ENCODE data around the gene CADPS. TPM values are rescaled to one million over a fixed set of nuclear protein-coding genes. Genes with fewer than 3 reads are reported as not detected.

The CADPS gene
- total and polyA plus RNA-seq, 9 of the 15 experiments (the other 6 are each of a cell fraction or from before 2014, with no cell fraction given), result not detected

GRCh38 chr3:62670351-62670750 lies 204.9 kb downstream of the CADPS start:
- POLR2A ChIA-PET, result no interaction called here
- H3K79me2 ChIP-seq (ENCODE audit: control insufficient read depth, insufficient read depth, low read length), result no peaks in the 10 kb centered on the region
- FAIRE-seq (no peak), DNase-seq (ENCODE audit: extremely low read depth in 1 of 4, low spot score in 3 of 4) (no peak), ATAC-seq (no peak)
- H3K27me3 ChIP-seq (ENCODE audit: control insufficient read depth in 2 of 2, insufficient read depth in 2 of 2, low read length in 2 of 2), result no peaks in the 10 kb centered on the region
- no peaks in the 10 kb centered on the region for H3K36me3 ChIP-seq (ENCODE audit: control insufficient read depth, insufficient read depth, low read length)
- H3K9me1 ChIP-seq (ENCODE audit: control insufficient read depth, insufficient read depth, low read length), result peaks cover 2% of the 10 kb centered on the region
- H2AFZ ChIP-seq (ENCODE audit: low read depth, low read length), result no peak overlapping the region
- no peaks in the 10 kb centered on the region for H3K4me1 ChIP-seq (replicated peaks in 1 of 2; ENCODE audit: control insufficient read depth in 2 of 2, insufficient read depth in 2 of 2, low read length in 2 of 2)
- in situ Hi-C loops (cut with MboI), result no loop called here
- H3K9me3 ChIP-seq (replicated peaks; ENCODE audit: control insufficient read depth, insufficient read depth, low read depth, low read length), result no peaks in the 10 kb centered on the region
- intact Hi-C loops (cut with micrococcal nuclease), result no loop called here
- no TSS peak for BruUV-seq (replicated peaks)
- H4K20me1 ChIP-seq (replicated peaks; ENCODE audit: control insufficient read depth, insufficient read depth, low read length), result no peaks in the 10 kb centered on the region
- H3K4me3 ChIP-seq, result no peak overlapping the region
- CTCF ChIA-PET (ENCODE audit: low intra/inter-chr PET ratio), result no interaction called here
- H3K4me2 ChIP-seq (ENCODE audit: insufficient read depth, low read length), result no peak overlapping the region
- no peak overlapping the region for H3K9ac ChIP-seq (ENCODE audit: insufficient read depth in 1 of 2, low read depth in 2 of 2, low read length in 2 of 2)
- H3K27ac ChIP-seq (ENCODE audit: extremely low read depth, low read depth, low read length), result no peak overlapping the region
- TF ChIP-seq NUFIP1 (IDR thresholded peaks at IDR 0.05; ENCODE audit: partially characterized antibody), result no peak
- no peak for TF ChIP-seq ZNF740 (CRISPR knock-in tag; IDR thresholded peaks at IDR 0.05)
- no peak for TF ChIP-seq ZNF740 (tag; IDR thresholded peaks at IDR 0.05)
- TF ChIP-seq RCOR1 (IDR thresholded peaks at IDR 0.05; ENCODE audit: borderline replicate concordance in 1 of 2, low read depth in 2 of 2, low read length in 2 of 2), result no peak
- TF ChIP-seq KAT7 (CRISPR knock-in tag; IDR thresholded peaks at IDR 0.05; ENCODE audit: borderline replicate concordance), result no peak
- no peak for TF ChIP-seq POLR2H (tag; IDR thresholded peaks at IDR 0.05; ENCODE audit: low read depth)
- TF ChIP-seq SAFB2 (IDR thresholded peaks at IDR 0.05; ENCODE audit: borderline replicate concordance, low read depth, low read length, severe bottlenecking), result no peak
- TF ChIP-seq NFIX (CRISPR knock-in tag; IDR thresholded peaks at IDR 0.05; ENCODE audit: low read depth), result no peak
- TF ChIP-seq ZBTB40 (IDR thresholded peaks at IDR 0.05), result no peak
- TF ChIP-seq ZBTB40 (CRISPR knock-in tag; IDR thresholded peaks at IDR 0.05), result no peak
- no peak for TF ChIP-seq EP300 (IDR thresholded peaks at IDR 0.05; ENCODE audit: low read length)
- no peak for TF ChIP-seq COPS2 (conservative IDR thresholded peaks at IDR 0.05)
- TF ChIP-seq CCNT2 (IDR thresholded peaks at IDR 0.05; ENCODE audit: borderline replicate concordance, extremely low read depth, insufficient read length, low read depth, low read length), result no peak
- TF ChIP-seq SREBF1 (IDR thresholded peaks at IDR 0.05; ENCODE audit: borderline replicate concordance, low read depth, low read length), result no peak

Measured in K562 (cell line).